HG03097 (cell line): ENCODE data around the gene ACD.

Experiments used
- ATAC-seq: cut with Tn5 transposase; IDR thresholded peaks from one replicate; pipeline ENCODE4 v1.9.1; 2021; ENCODE audit not compliant: unreplicated experiment, low FRiP score

ACD gene

GRCh38 chr16:67648088-67648763 lies 11.8 kb downstream of the ACD start:
- ATAC-seq: no peak

- ATAC-seq: no peak
Observed at GRCh38 chr16:67647681-67648080, 12.4 kb downstream of the ACD start.

GRCh38 chr16:67647111-67647651 lies 12.9 kb downstream of the ACD start:
- no peak for ATAC-seq

- no peak for ATAC-seq
Observed at GRCh38 chr16:67645397-67646121, 14.5 kb downstream of the ACD start.

GRCh38 chr16:67644038-67644437 lies 16.0 kb downstream of the ACD start:
- ATAC-seq: no peak

- ATAC-seq: no peak
Observed at GRCh38 chr16:67641779-67642708, 18.0 kb downstream of the ACD start.

GRCh38 chr16:67637625-67638024 lies 22.4 kb downstream of the ACD start:
- ATAC-seq: no peak

GRCh38 chr16:67636713-67637112 lies 23.3 kb downstream of the ACD start:
- ATAC-seq: no peak

- no peak for ATAC-seq
Observed at GRCh38 chr16:67632415-67633172, 27.5 kb downstream of the ACD start.

GRCh38 chr16:67628216-67628615 lies 31.8 kb downstream of the ACD start:
- no peak for ATAC-seq

- ATAC-seq: no peak
Observed at GRCh38 chr16:67613808-67614207, 46.3 kb downstream of the ACD start.

GRCh38 chr16:67608364-67608763 lies 51.7 kb downstream of the ACD start:
- ATAC-seq: no peak
